Uterus (tissue), 2 donors: Measurements from ENCODE around the gene SERPINE2.

Experiments used
- CTCF ChIP-seq, 4 experiments: fragments of 200-600 bp in 2 of 4; fragments of 450-650 bp in 2 of 4; sonication (generic) in 2 of 4; IDR thresholded peaks; one replicate each; pipeline ENCODE4 v1.5.1; 2016 to 2019; ENCODE audit warnings: antibody characterized with exemption in 4 of 4, mild to moderate bottlenecking in 2 of 4, moderate library complexity in 1 of 4
- POLR2A ChIP-seq, 2 donors: fragments of 450-650 bp; IDR thresholded peaks; one replicate each; pipeline ENCODE4 v1.6.1; 2016; ENCODE audit warnings: antibody characterized with exemption in 2 of 2, mild to moderate bottlenecking in 1 of 2, moderate library complexity in 1 of 2

- TF ChIP-seq CTCF (IDR thresholded peaks at IDR 0.05): no peak
- TF ChIP-seq POLR2A (IDR thresholded peaks at IDR 0.05): no peak
Measured at GRCh38 chr2:223967981-223968380, 71.1 kb downstream of the SERPINE2 start.
